IMR-90 (cell line): Measurements from ENCODE around the gene FXYD1. TPM values are rescaled to one million over a fixed set of nuclear protein-coding genes. Genes with fewer than 3 reads are reported as not detected.

Experiments used
- ATAC-seq: fragments of 200-7000 bp; cut with Tn5 transposase; 2 replicates; pipeline ENCODE4 v1.9.1; 2020; ENCODE audit warnings: low read depth, mild to moderate bottlenecking, moderate library complexity
- BruUV-seq: library from RNA; stranded (reverse); fragments of 400-500 nt; replicated peaks from 2 replicates; lab custom pipeline; 2021; lab: Mats Ljungman, UMichigan
- CTCF ChIA-PET: fragments of 300-600 bp; formaldehyde crosslinking; extraction: SDS; loops from one replicate; lab custom pipeline; 2021; ENCODE audit warnings: antibody characterized with exemption; lab: Yijun Ruan, JAX
- POLR2A ChIA-PET: fragments of 300-600 bp; sonication (Branson Sonifier 250); formaldehyde crosslinking; loops from one replicate; lab custom pipeline; 2022; ENCODE audit warnings: antibody characterized with exemption; ENCODE audit not compliant: unreplicated experiment; lab: Charles Lee
- DNase-seq: peaks from one replicate; pipeline ENCODE4 v3.0.0; 2013
- H2AFZ ChIP-seq: replicated peaks from 2 replicates; pipeline ENCODE3; 2013; ENCODE audit warnings: low read length, mild to moderate bottlenecking; ENCODE audit not compliant: poor library complexity
- H2AK5ac ChIP-seq: 2 replicates; pipeline ENCODE4 v1.6.1; 2013; ENCODE audit warnings: low read depth, low read length, inconsistent platforms
- H2AK9ac ChIP-seq: replicated peaks from 2 replicates; pipeline ENCODE3; 2013; ENCODE audit warnings: mild to moderate bottlenecking, low read depth, low read length, moderate library complexity; ENCODE audit not compliant: poor library complexity
- H2BK120ac ChIP-seq: 2 replicates; pipeline ENCODE4 v1.6.1; 2013; ENCODE audit warnings: low read depth, low read length, inconsistent platforms
- H2BK15ac ChIP-seq: 3 replicates; pipeline ENCODE4 v1.6.1; 2013; ENCODE audit warnings: low read depth, low read length, inconsistent platforms
- H2BK20ac ChIP-seq: 2 replicates; pipeline ENCODE4 v1.6.1; 2013; ENCODE audit warnings: low read depth, mild to moderate bottlenecking, inconsistent platforms, low read length, moderate library complexity
- H2BK5ac ChIP-seq: 2 replicates; pipeline ENCODE4 v1.6.1; 2013; ENCODE audit warnings: mild to moderate bottlenecking, low read depth, low read length, inconsistent platforms; ENCODE audit not compliant: poor library complexity, severe bottlenecking
- H3K14ac ChIP-seq: replicated peaks from 2 replicates; pipeline ENCODE4 v1.6.1; 2013; ENCODE audit warnings: low read depth, low read length, inconsistent platforms
- H3K18ac ChIP-seq: 2 replicates; pipeline ENCODE4 v1.6.1; 2013; ENCODE audit warnings: low read depth, low read length, control low read depth
- H3K23ac ChIP-seq: 2 replicates; pipeline ENCODE4 v1.6.1; 2013; ENCODE audit warnings: low read depth, low read length, inconsistent platforms
- H3K27ac ChIP-seq: 2 replicates; pipeline ENCODE4 v1.5.1; 2013; ENCODE audit warnings: mild to moderate bottlenecking, control low read depth, low read length; ENCODE audit not compliant: insufficient read depth
- H3K27me3 ChIP-seq: 2 replicates; pipeline ENCODE4 v1.6.1; 2013; ENCODE audit warnings: low read length; ENCODE audit not compliant: control insufficient read depth, insufficient read depth
- H3K36me3 ChIP-seq: 2 replicates; pipeline ENCODE4 v1.6.1; 2013; ENCODE audit warnings: low read length, mixed read lengths; ENCODE audit not compliant: control insufficient read depth, insufficient read depth
- H3K4ac ChIP-seq: 2 replicates; pipeline ENCODE4 v1.6.1; 2013; ENCODE audit warnings: low read depth, low read length, inconsistent platforms
- H3K4me1 ChIP-seq: 2 replicates; pipeline ENCODE4 v1.6.1; 2013; ENCODE audit warnings: low read length, mixed read lengths; ENCODE audit not compliant: control insufficient read depth, insufficient read depth
- H3K4me2 ChIP-seq: 2 replicates; pipeline ENCODE4 v1.6.1; 2013; ENCODE audit warnings: low read depth, mild to moderate bottlenecking, control low read depth, low read length, moderate library complexity
- H3K4me3 ChIP-seq: 2 replicates; pipeline ENCODE4 v1.5.1; 2013; ENCODE audit warnings: low read depth, mild to moderate bottlenecking, control low read depth, low read length, moderate library complexity; ENCODE audit not compliant: insufficient read depth
- H3K56ac ChIP-seq: 2 replicates; pipeline ENCODE4 v1.6.1; 2013; ENCODE audit warnings: low read length, inconsistent platforms; ENCODE audit not compliant: insufficient read depth; ENCODE audit errors: extremely low read depth
- H3K79me1 ChIP-seq, 2 experiments: 2 replicates each; pipeline ENCODE4 v1.6.1; 2013; ENCODE audit warnings: low read length in 2 of 2, inconsistent platforms in 1 of 2, low read depth in 1 of 2
- H3K9ac ChIP-seq: 2 replicates; pipeline ENCODE4 v1.6.1; 2013; ENCODE audit warnings: low read depth, low read length, control low read depth
- H3K9me1 ChIP-seq: 2 replicates; pipeline ENCODE4 v1.6.1; 2013; ENCODE audit warnings: low read length, inconsistent platforms; ENCODE audit not compliant: insufficient read depth
- H3K9me3 ChIP-seq: 2 replicates; pipeline ENCODE4 v1.6.1; 2013; ENCODE audit warnings: low read length; ENCODE audit not compliant: control insufficient read depth, insufficient read depth
- H4K20me1 ChIP-seq: 2 replicates; pipeline ENCODE4 v1.6.1; 2013; ENCODE audit warnings: low read length, inconsistent platforms; ENCODE audit not compliant: insufficient read depth
- H4K5ac ChIP-seq: 2 replicates; pipeline ENCODE4 v1.6.1; 2013; ENCODE audit warnings: mild to moderate bottlenecking, low read depth, low read length, control low read depth
- H4K8ac ChIP-seq, 2 experiments: 2 replicates each; pipeline ENCODE4 v1.6.1; 2013; ENCODE audit warnings: low read depth in 2 of 2, low read length in 2 of 2, control low read depth in 1 of 2, inconsistent platforms in 1 of 2
- H4K91ac ChIP-seq: 2 replicates; pipeline ENCODE4 v1.6.1; 2013; ENCODE audit warnings: low read depth, low read length, inconsistent platforms; ENCODE audit not compliant: insufficient read depth
- BHLHE40 ChIP-seq: fragments of 150-350 bp; IDR thresholded peaks from 2 replicates; pipeline ENCODE4 v1.6.1; 2016; ENCODE audit warnings: mild to moderate bottlenecking, low read depth, low read length
- CEBPB ChIP-seq: IDR thresholded peaks from 2 replicates; pipeline ENCODE4 v1.6.1; 2012; ENCODE audit warnings: low read depth, low read length, improper control_type of control experiment
- CHD1 ChIP-seq: IDR thresholded peaks from 2 replicates; pipeline ENCODE4 v1.6.1; 2012; ENCODE audit warnings: low read depth, low read length, improper control_type of control experiment
- CTCF ChIP-seq: conservative IDR thresholded peaks from 2 replicates; pipeline ENCODE4 v1.5.1; 2012; ENCODE audit warnings: mild to moderate bottlenecking, low read depth, low read length, improper control_type of control experiment
- MAZ ChIP-seq: IDR thresholded peaks from 2 replicates; pipeline ENCODE4 v1.6.1; 2012; ENCODE audit warnings: low read depth, mild to moderate bottlenecking, low read length, improper control_type of control experiment, moderate library complexity, borderline replicate concordance
- MXI1 ChIP-seq: IDR thresholded peaks from 2 replicates; pipeline ENCODE4 v1.6.1; 2012; ENCODE audit warnings: low read depth, mild to moderate bottlenecking, low read length, moderate library complexity, borderline replicate concordance
- POLR2A ChIP-seq: IDR thresholded peaks from 2 replicates; pipeline ENCODE4 v1.6.1; 2012; ENCODE audit warnings: mild to moderate bottlenecking, low read depth, low read length
- RCOR1 ChIP-seq: IDR thresholded peaks from 2 replicates; pipeline ENCODE4 v1.6.1; 2012; ENCODE audit warnings: mild to moderate bottlenecking, low read length, improper control_type of control experiment; ENCODE audit not compliant: insufficient replicate concordance
- RFX5 ChIP-seq: IDR thresholded peaks from 2 replicates; pipeline ENCODE4 v1.8.0; 2012; ENCODE audit warnings: low read depth, mild to moderate bottlenecking, low read length, moderate library complexity
- SMC3 ChIP-seq: fragments of 150-350 bp; IDR thresholded peaks from 2 replicates; pipeline ENCODE4 v1.6.1; 2016; ENCODE audit warnings: low read depth, mild to moderate bottlenecking, antibody characterized with exemption, low read length, moderate library complexity
- USF2 ChIP-seq: fragments of 150-350 bp; IDR thresholded peaks from 2 replicates; pipeline ENCODE4 v1.6.1; 2017; ENCODE audit warnings: mild to moderate bottlenecking, antibody characterized with exemption, low read length, low read depth
- WGBS, 2 experiments: methylation state at CpG; one replicate each; pipeline versions ENCODE4 v1.1.5 to v1.1.7; 2013; ENCODE audit warnings: missing lambda C conversion rate in 2 of 2; ENCODE audit not compliant: insufficient read length in 1 of 2; ENCODE audit errors: extremely low coverage in 2 of 2; 5-methylcytosine and 5-hydroxymethylcytosine counted together
- dilution Hi-C: fragments of 300-500 bp; cut with HindIII; formaldehyde crosslinking; loops from one replicate; pipeline ENCODE4 v1.14.3; 2018; ENCODE audit warnings: low sequenced_read_pairs; ENCODE audit not compliant: unreplicated experiment
- in situ Hi-C: fragments of 300-500 bp; cut with MboI; formaldehyde crosslinking; loops from 3 replicates; pipeline ENCODE4 v1.14.3; 2019; ENCODE audit warnings: low sequenced_read_pairs, inconsistent platforms, mixed read lengths
- intact Hi-C: fragments of 100-400 bp; cut with micrococcal nuclease; formaldehyde crosslinking; loops from 2 replicates; pipeline ENCODE4 v1.10.0; 2022
- polyA plus RNA-seq, 3 experiments: library from polyadenylated mRNA; depleted of rRNA; stranded (reverse); fragments of >200 nt; gene quantifications; 2 replicates each; pipeline ENCODE4 v1.2.3, GENCODE V29; 2012; ENCODE audit warnings: low replicate concordance in 1 of 3
- total RNA-seq: library from RNA; depleted of rRNA; stranded (reverse); fragments of >200 nt; gene quantifications from 2 replicates; pipeline ENCODE4 v1.2.3, GENCODE V29; 2012

FXYD1 gene
- total and polyA plus RNA-seq, 2 of the 4 experiments (the other 2 are of a cell fraction), result 0.18 to 3.9 TPM

DNA sequence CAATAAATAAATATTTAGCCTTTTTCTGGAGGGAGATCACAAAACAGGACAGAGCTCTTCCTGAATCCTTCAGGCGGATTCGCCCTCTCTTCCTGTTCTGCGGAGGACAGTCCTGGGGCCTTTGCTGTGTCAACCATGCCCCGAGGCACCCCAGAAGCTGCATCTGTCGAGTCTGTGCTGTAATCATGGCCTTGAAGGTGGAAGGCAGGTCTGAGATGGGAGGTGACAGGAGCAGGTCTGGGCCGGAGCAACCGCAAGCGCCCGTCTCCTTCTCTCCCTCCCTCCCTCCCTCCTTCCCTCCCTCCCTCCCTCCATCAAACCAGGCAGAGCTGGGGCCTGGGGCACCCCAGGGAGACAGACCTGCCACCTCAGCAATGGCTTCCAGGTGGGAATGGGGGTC is 27.6 kb upstream of the FXYD1 start:
- H3K14ac ChIP-seq, result no peak overlapping the region
- H3K79me1 ChIP-seq, result no peaks in the 10 kb centered on the region
- BruUV-seq, result no TSS peak
- H2AK9ac ChIP-seq, result no peak overlapping the region
- dilution Hi-C loops (no loop called here), intact Hi-C loops (no loop called here), in situ Hi-C loops (no loop called here)
- no peak overlapping the region for H4K8ac ChIP-seq
- no peaks in the 10 kb centered on the region for H3K36me3 ChIP-seq
- H4K20me1 ChIP-seq, result no peaks in the 10 kb centered on the region
- no peaks in the 10 kb centered on the region for H3K4me1 ChIP-seq
- H2BK20ac ChIP-seq, result no peak overlapping the region
- TF ChIP-seq MAZ, result no peak
- no peak for TF ChIP-seq MXI1
- no peak for TF ChIP-seq SMC3
- TF ChIP-seq RCOR1, result no peak
- TF ChIP-seq CEBPB, result no peak
- no peak for TF ChIP-seq CHD1
- TF ChIP-seq POLR2A, result no peak
- TF ChIP-seq RFX5, result no peak
- no peak for TF ChIP-seq USF2
- no peak for TF ChIP-seq CTCF
- no peak for TF ChIP-seq BHLHE40
- no peak overlapping the region for H3K4ac ChIP-seq
- H3K23ac ChIP-seq, result no peak overlapping the region
- H4K91ac ChIP-seq, result no peak overlapping the region
- H3K9ac ChIP-seq, result no peak overlapping the region
- H3K56ac ChIP-seq, result no peak overlapping the region
- no peak overlapping the region for H3K4me3 ChIP-seq
- peaks cover 3% of the 10 kb centered on the region; the same call in 1 of the 2 replicates for H3K9me3 ChIP-seq
- H3K4me2 ChIP-seq, result no peak overlapping the region
- H3K18ac ChIP-seq, result no peak overlapping the region
- DNase-seq (no peak), ATAC-seq (no peak)
- H2AK5ac ChIP-seq, result no peak overlapping the region
- no peak overlapping the region for H4K5ac ChIP-seq
- H3K27ac ChIP-seq, result no peak overlapping the region
- no peak overlapping the region for H2BK120ac ChIP-seq
- H2BK5ac ChIP-seq, result no peak overlapping the region
- no peaks in the 10 kb centered on the region for H3K9me1 ChIP-seq
- no peak overlapping the region for H2AFZ ChIP-seq
- peaks cover 13% of the 10 kb centered on the region; the same call in 1 of the 2 replicates for H3K27me3 ChIP-seq
- WGBS, 2 experiments, result 100% methylated on average over 1 of the region's 9 CpGs; no CpG with 5 or more reads in 1 of the 2 experiments
- ChIA-PET POLR2A (no interaction called here), CTCF (no interaction called here)
- H2BK15ac ChIP-seq, result no peak overlapping the region
